HCT116 (cell line): ENCODE measurements around the gene TRIM61. TPM values are rescaled to one million over a fixed set of nuclear protein-coding genes. Genes with fewer than 3 reads are reported as not detected.
"Not testable (repeated sequence)": the region's sequence is repeated elsewhere in the genome, so short reads cannot be mapped to it uniquely, and the experiment has no call there.

Source experiments
- ATAC-seq: fragments of 200-7000 bp; cut with Tn5 transposase; 2 replicates; pipeline ENCODE4 v1.9.1; 2020; ENCODE audit warnings: mild to moderate bottlenecking, moderate library complexity
- BruUV-seq: library from RNA; stranded (reverse); fragments of 400-500 nt; replicated peaks from 2 replicates; lab custom pipeline; 2021; lab: Mats Ljungman, UMichigan
- CTCF ChIA-PET: fragments of 300-600 bp; sonication (Branson Sonifier 250); formaldehyde crosslinking; loops from one replicate; lab custom pipeline; 2021; ENCODE audit warnings: antibody characterized with exemption; lab: Charles Lee
- POLR2A ChIA-PET: fragments of 300-600, 350-600 bp; sonication (Branson Sonifier 250); formaldehyde crosslinking; loops from one replicate; lab custom pipeline; 2021; ENCODE audit warnings: antibody characterized with exemption; lab: Charles Lee
- RAD21 ChIA-PET, 2 experiments: fragments of 300-600 bp; sonication (Branson Sonifier 250); formaldehyde crosslinking; loops; one replicate each; lab custom pipeline; 2023; ENCODE audit warnings: low total read pairs in 2 of 2; ENCODE audit not compliant: uncharacterized antibody in 2 of 2, unreplicated experiment in 2 of 2, low non-redundant PET in 1 of 2; lab: Charles Lee
- DNase-seq: peaks from one replicate; pipeline ENCODE4 v3.0.0-alpha.2; 2010; ENCODE audit warnings: low read depth, low spot score
- H2AFZ ChIP-seq: fragments of 200-600 bp; shearing (Covaris generic), sonication (generic); 2 replicates; pipeline ENCODE4 v1.6.1; 2017; ENCODE audit warnings: low read depth, mixed run types, mixed read lengths, antibody characterized with exemption, low read length; ENCODE audit not compliant: poor library complexity, severe bottlenecking
- H3K27ac ChIP-seq: 2 replicates; pipeline ENCODE4 v1.5.1; 2012; ENCODE audit warnings: low read depth, low read length
- H3K27me3 ChIP-seq: fragments of 200-600 bp; sonication (generic); 2 replicates; pipeline ENCODE4 v1.6.1; 2016; ENCODE audit warnings: mixed run types, low read length, mixed read lengths; ENCODE audit not compliant: insufficient read depth
- H3K36me3 ChIP-seq, 2 experiments: fragments of 200-500 bp in 1 of 2; fragments of 200-600 bp in 1 of 2; sonication (Bioruptor generic) in 1 of 2; sonication (generic) in 1 of 2; 2 replicates each; pipeline versions ENCODE4 v1.5.1 to v1.6.1; 2014 to 2016; ENCODE audit warnings: low read length in 2 of 2, inconsistent platforms in 1 of 2, mixed read lengths in 1 of 2, mixed run types in 1 of 2; ENCODE audit not compliant: insufficient read depth in 2 of 2, control insufficient read depth in 1 of 2
- H3K4me1 ChIP-seq, 2 experiments: fragments of 200-600 bp in 1 of 2; sonication (generic) in 1 of 2; 2 replicates each; pipeline versions ENCODE4 v1.5.1 to v1.6.1; 2012 to 2017; ENCODE audit warnings: low read length in 2 of 2, inconsistent platforms in 1 of 2, mild to moderate bottlenecking in 1 of 2, mixed read lengths in 1 of 2, mixed run types in 1 of 2, moderate library complexity in 1 of 2; ENCODE audit not compliant: insufficient read depth in 2 of 2, control insufficient read depth in 1 of 2
- H3K4me2 ChIP-seq: fragments of 200-600 bp; sonication (generic); 2 replicates; pipeline ENCODE4 v1.6.1; 2017; ENCODE audit warnings: mixed run types, low read length, mixed read lengths
- H3K4me3 ChIP-seq, 2 experiments: fragments of 200-600 bp in 1 of 2; sonication (generic) in 1 of 2; replicated peaks in 1 of 2; 2 replicates each; pipeline ENCODE4 v1.5.1; 2011 to 2016; ENCODE audit warnings: low read length in 2 of 2, control low read depth in 1 of 2, low read depth in 1 of 2, mild to moderate bottlenecking in 1 of 2, mixed read lengths in 1 of 2, mixed run types in 1 of 2
- H3K79me2 ChIP-seq: fragments of 200-600 bp; sonication (generic); 2 replicates; pipeline ENCODE4 v1.6.1; 2017; ENCODE audit warnings: mild to moderate bottlenecking, mixed run types, low read length, moderate library complexity, mixed read lengths; ENCODE audit not compliant: insufficient read depth
- H3K9ac ChIP-seq: fragments of 200-600 bp; sonication (generic); 2 replicates; pipeline ENCODE4 v1.6.1; 2016; ENCODE audit warnings: low read length, mixed read lengths
- H3K9me2 ChIP-seq: fragments of 200-600 bp; sonication (generic), shearing (Covaris generic); 2 replicates; pipeline ENCODE4 v1.6.1; 2017; ENCODE audit warnings: mixed run types, mild to moderate bottlenecking, moderate library complexity; ENCODE audit not compliant: insufficient read depth
- H3K9me3 ChIP-seq, 2 experiments: fragments of 200-500 bp in 1 of 2; fragments of 200-600 bp in 1 of 2; sonication (Bioruptor generic) in 1 of 2; sonication (generic) in 1 of 2; 2 replicates each; pipeline ENCODE4 v1.6.1; 2014 to 2017; ENCODE audit warnings: low read length in 2 of 2, mixed read lengths in 2 of 2, inconsistent platforms in 1 of 2, low read depth in 1 of 2, mild to moderate bottlenecking in 1 of 2, mixed run types in 1 of 2, moderate library complexity in 1 of 2; ENCODE audit not compliant: control insufficient read depth in 1 of 2, insufficient read depth in 1 of 2
- H4K20me1 ChIP-seq: fragments of 200-600 bp; sonication (generic), shearing (Covaris generic); 2 replicates; pipeline ENCODE4 v1.6.1; 2017; ENCODE audit warnings: mixed run types, mild to moderate bottlenecking, moderate library complexity; ENCODE audit not compliant: insufficient read depth
- ATF3 ChIP-seq: IDR thresholded peaks from 2 replicates; pipeline ENCODE4 v1.6.1; 2012
- CEBPB ChIP-seq: IDR thresholded peaks from 2 replicates; pipeline ENCODE4 v1.6.1; 2012; ENCODE audit warnings: low read depth
- CTCF ChIP-seq, 3 experiments: fragments of 200-600 bp in 1 of 3; sonication (generic) in 1 of 3; IDR thresholded peaks in 2 of 3; conservative IDR thresholded peaks in 1 of 3; 2 replicates each; pipeline ENCODE4 v1.5.1; 2012 to 2017; ENCODE audit warnings: low read depth in 2 of 3, low read length in 2 of 3, antibody characterized with exemption in 1 of 3, borderline replicate concordance in 1 of 3, control low read depth in 1 of 3, mild to moderate bottlenecking in 1 of 3, mixed read lengths in 1 of 3, mixed run types in 1 of 3, moderate library complexity in 1 of 3; ENCODE audit not compliant: insufficient read depth in 1 of 3
- EGR1 ChIP-seq: IDR thresholded peaks from 2 replicates; pipeline ENCODE4 v1.6.1; 2012; ENCODE audit warnings: low read depth
- ELF1 ChIP-seq: IDR thresholded peaks from 2 replicates; pipeline ENCODE4 v1.6.1; 2012; ENCODE audit warnings: low read depth, borderline replicate concordance
- EZH2 ChIP-seq: fragments of 200-600 bp; sonication (generic); IDR thresholded peaks from 2 replicates; pipeline ENCODE4 v1.6.1; 2017; ENCODE audit warnings: antibody characterized with exemption, mixed run types
- FOSL1 ChIP-seq: IDR thresholded peaks from 2 replicates; pipeline ENCODE4 v1.6.1; 2012; ENCODE audit warnings: low read depth
- MAX ChIP-seq: IDR thresholded peaks from 2 replicates; pipeline ENCODE4 v1.6.1; 2012
- POLR2A ChIP-seq: IDR thresholded peaks from 2 replicates; pipeline ENCODE4 v1.7.0; 2011; ENCODE audit warnings: borderline replicate concordance; ENCODE audit not compliant: insufficient read depth, insufficient read length; ENCODE audit errors: extremely low read depth
- POLR2AphosphoS5 ChIP-seq: IDR thresholded peaks from 2 replicates; pipeline ENCODE4 v1.6.1; 2011; ENCODE audit warnings: mild to moderate bottlenecking, low read depth, low read length, moderate library complexity
- REST ChIP-seq: IDR thresholded peaks from 2 replicates; pipeline ENCODE4 v1.6.1; 2012; ENCODE audit warnings: low read depth
- SIN3A ChIP-seq: IDR thresholded peaks from 2 replicates; pipeline ENCODE4 v1.6.1; 2012; ENCODE audit warnings: low read depth
- SP1 ChIP-seq: IDR thresholded peaks from 2 replicates; pipeline ENCODE4 v1.6.1; 2012; ENCODE audit warnings: low read depth
- SRF ChIP-seq: IDR thresholded peaks from 2 replicates; pipeline ENCODE4 v1.6.1; 2012; ENCODE audit warnings: low read depth
- TCF7L2 ChIP-seq: IDR thresholded peaks from 2 replicates; pipeline ENCODE4 v1.7.0; 2011; ENCODE audit warnings: borderline replicate concordance, inconsistent platforms; ENCODE audit not compliant: insufficient read depth, insufficient read length; ENCODE audit errors: extremely low read depth
- YY1 ChIP-seq: IDR thresholded peaks from 2 replicates; pipeline ENCODE4 v1.6.1; 2011; ENCODE audit warnings: low read length, low read depth, moderate library complexity, mild to moderate bottlenecking; ENCODE audit not compliant: insufficient replicate concordance; ENCODE audit errors: extremely low read depth
- ZFX ChIP-seq: fragments of 450-650 bp; IDR thresholded peaks from 2 replicates; pipeline ENCODE4 v1.6.1; 2017
- ZNF274 ChIP-seq: fragments of 200-500 bp; sonication (Bioruptor generic); IDR thresholded peaks from 2 replicates; pipeline ENCODE4 v1.6.1; 2014; ENCODE audit warnings: mild to moderate bottlenecking, low read depth, low read length, inconsistent platforms
- intact Hi-C: fragments of 100-400 bp; cut with micrococcal nuclease; formaldehyde crosslinking; loops from 2 replicates; pipeline ENCODE4 v1.10.0; 2022
- total RNA-seq: library from RNA; stranded (reverse); gene quantifications from one replicate; pipeline ENCODE4 v1.2.1, GENCODE V29; 2021; ENCODE audit not compliant: unreplicated experiment

TRIM61 gene
- total RNA-seq, 1 experiment from 2014 or later: 0.15 TPM

- no peaks in the 10 kb centered on the region for H3K9me3 ChIP-seq
- RAD21 ChIA-PET: no interaction called here
- H3K9ac ChIP-seq: no peak overlapping the region
- no peak overlapping the region for H3K27ac ChIP-seq
- no peak for DNase-seq
- no peak overlapping the region for H2AFZ ChIP-seq
- BruUV-seq: no TSS peak
- no peaks in the 10 kb centered on the region for H3K9me2 ChIP-seq
- H3K4me2 ChIP-seq: no peak overlapping the region
- TF ChIP-seq REST: no peak
- TF ChIP-seq SP1: no peak
- TF ChIP-seq POLR2AphosphoS5: no peak
- no peak for TF ChIP-seq FOSL1
- TF ChIP-seq MAX: no peak
- no peak for TF ChIP-seq SIN3A
- TF ChIP-seq SRF: no peak
- TF ChIP-seq CTCF (IDR thresholded peaks at IDR 0.05 in 2 of 3, conservative IDR thresholded peaks at IDR 0.05 in 1 of 3; ENCODE audit: borderline replicate concordance in 1 of 3, insufficient read depth in 1 of 3, low read depth in 2 of 3, low read length in 2 of 3): no peak
- TF ChIP-seq POLR2A: no peak
- no peak for TF ChIP-seq ZNF274
- TF ChIP-seq EZH2: no peak
- no peak for TF ChIP-seq ZFX
- no peak for TF ChIP-seq ELF1
- TF ChIP-seq ATF3: no peak
- TF ChIP-seq YY1: no peak
- TF ChIP-seq TCF7L2: no peak
- TF ChIP-seq CEBPB: no peak
- no peak for TF ChIP-seq EGR1
- intact Hi-C loops: no loop called here
- no peaks in the 10 kb centered on the region for H3K36me3 ChIP-seq
- H3K27me3 ChIP-seq: no peaks in the 10 kb centered on the region
- POLR2A ChIA-PET: no interaction called here
- no peaks in the 10 kb centered on the region for H4K20me1 ChIP-seq
- CTCF ChIA-PET: no interaction called here
- no peaks in the 10 kb centered on the region for H3K4me1 ChIP-seq
- no peaks in the 10 kb centered on the region for H3K79me2 ChIP-seq
- ATAC-seq: no peak
- no peak overlapping the region for H3K4me3 ChIP-seq
Observed at GRCh38 chr4:165005352-165005925, 28.0 kb upstream of the TRIM61 start.

GRCh38 chr4:165001957-165002356, 24.5 kb upstream of the TRIM61 start:
- H3K4me3 ChIP-seq, POLR2A ChIA-PET, intact Hi-C loops, H3K9ac ChIP-seq, H3K27ac ChIP-seq, BruUV-seq, H3K4me1 ChIP-seq, RAD21 ChIA-PET, H3K9me3 ChIP-seq, DNase-seq, H3K27me3 ChIP-seq, H2AFZ ChIP-seq, H4K20me1 ChIP-seq, H3K36me3 ChIP-seq, CTCF ChIA-PET, H3K4me2 ChIP-seq, ATAC-seq, H3K79me2 ChIP-seq, H3K9me2 ChIP-seq: not testable (repeated sequence)
